ENCODE results near the gene STPG4. TPM values are rescaled to one million over a fixed set of nuclear protein-coding genes. Genes with fewer than 3 reads are reported as not detected.

Gene STPG4
- total and polyA plus RNA-seq, 2 of the 8 experiments (the other 6 are each of a cell fraction or from before 2014, with no cell fraction given): 0.28 TPM; not detected in 1

- Histone ChIP-seq H2BK120ac (replicated peaks; ENCODE audit: low read depth, low read length) (no peak overlapping the region), H3K14ac (ENCODE audit: insufficient read length) (no peak overlapping the region), H3K9me3 (ENCODE audit: insufficient read depth in 2 of 2, low read depth in 1 of 2, low read length in 1 of 2) (no peaks in the 10 kb centered on the region), H3K23ac (ENCODE audit: insufficient read length) (no peak overlapping the region), H2BK12ac (ENCODE audit: low read depth, low read length) (no peak overlapping the region), H3K36me3 (ENCODE audit: control insufficient read depth in 2 of 4, insufficient read depth in 4 of 4, low read length in 3 of 4) (no peaks in the 10 kb centered on the region), H4K5ac (ENCODE audit: insufficient read length, low read depth, low read length) (no peak overlapping the region), H2BK15ac (ENCODE audit: low read length) (no peak overlapping the region), H3K4me1 (replicated peaks in 1 of 4; ENCODE audit: control insufficient read depth in 3 of 4, insufficient read depth in 4 of 4, low read length in 3 of 4) (peaks cover 16 to 33% (median 25%) of the 10 kb centered on the region in 4 experiments), H3K23me2 (ENCODE audit: low read depth, low read length) (no peaks in the 10 kb centered on the region; the same call in 1 of the 2 replicates), H2AK5ac (ENCODE audit: low read depth, low read length) (no peak overlapping the region), H2BK20ac (ENCODE audit: low read length) (no peak overlapping the region), H2AFZ (ENCODE audit: low read length) (no peak overlapping the region), H3K4me2 (ENCODE audit: insufficient read depth in 1 of 2, low read depth in 2 of 2, low read length in 2 of 2) (no peak overlapping the region), H4K20me1 (replicated peaks in 1 of 2; ENCODE audit: control insufficient read depth in 1 of 2, insufficient read depth in 2 of 2, low read length in 2 of 2) (no peaks in the 10 kb centered on the region), H4K8ac (ENCODE audit: extremely low read depth, insufficient read depth, low read length) (no peak overlapping the region), H4K91ac (replicated peaks; ENCODE audit: insufficient read length, low read length) (no peak overlapping the region), H3K4ac (replicated peaks; ENCODE audit: insufficient read length, low read depth, low read length) (no peak overlapping the region), H2BK5ac (ENCODE audit: low read depth, low read length) (no peak overlapping the region), H3K27me3 (replicated peaks in 1 of 4; ENCODE audit: control insufficient read depth in 3 of 4, extremely low read depth in 1 of 4, insufficient read depth in 3 of 4, low read length in 3 of 4) (no peaks in the 10 kb centered on the region), H3K56ac (replicated peaks; ENCODE audit: insufficient read length, low read depth, low read length) (no peak overlapping the region), H3K4me3 (ENCODE audit: extremely low read depth in 1 of 4, insufficient read depth in 2 of 4, low read depth in 3 of 4, low read length in 4 of 4) (no peak overlapping the region), H3K79me1 (ENCODE audit: low read depth, low read length) (no peaks in the 10 kb centered on the region), H3K79me2 (ENCODE audit: control insufficient read depth in 1 of 2, insufficient read depth in 2 of 2, low read length in 2 of 2) (no peaks in the 10 kb centered on the region), H3K27ac (ENCODE audit: low read depth, low read length) (no peak overlapping the region), H3K9ac (replicated peaks in 1 of 4; ENCODE audit: extremely low read depth in 1 of 4, low read depth in 3 of 4, low read length in 3 of 4) (no peak overlapping the region), H3K18ac (ENCODE audit: extremely low read depth, low read length) (no peak overlapping the region)
- TF ChIP-seq POU5F1 (IDR thresholded peaks at IDR 0.05; ENCODE audit: low read depth, low read length) (no peak), HDAC2 (IDR thresholded peaks at IDR 0.05; ENCODE audit: borderline replicate concordance in 1 of 2, low read depth in 2 of 2, low read length in 2 of 2) (no peak), FOSL1 (IDR thresholded peaks at IDR 0.05; ENCODE audit: insufficient read depth, low read depth, low read length) (no peak), CBX8 (IDR thresholded peaks at IDR 0.05; ENCODE audit: borderline replicate concordance, low read depth, low read length) (no peak), POLR2AphosphoS5 (IDR thresholded peaks at IDR 0.05; ENCODE audit: low read depth, low read length) (no peak), SUZ12 (IDR thresholded peaks at IDR 0.05; ENCODE audit: low read length) (no peak), TEAD4 (IDR thresholded peaks at IDR 0.05; ENCODE audit: low read depth, low read length) (no peak), EP300 (IDR thresholded peaks at IDR 0.05; ENCODE audit: borderline replicate concordance in 1 of 2, low read depth in 2 of 2, low read length in 2 of 2) (no peak), SRF (IDR thresholded peaks at IDR 0.05; ENCODE audit: low read depth, low read length) (no peak), USF2 (IDR thresholded peaks at IDR 0.05; ENCODE audit: low read length) (no peak)
- WGBS, 2 experiments (ENCODE audit: extremely low coverage in 1 of 2, insufficient coverage in 1 of 2, insufficient read length in 1 of 2, insufficient replicate concordance in 2 of 2, low coverage in 1 of 2, low lambda C conversion rate in 2 of 2, missing lambda C conversion rate in 1 of 2): 85% methylated on average over 1 of the region's 1 CpG; no CpG with 5 or more reads in 1 of the 2 experiments
- no peak for DNase-seq (ENCODE audit: low read depth in 1 of 2, low spot score in 2 of 2)
- CTCF ChIA-PET (ENCODE audit: partially characterized antibody): no interaction called here
- no peak for FAIRE-seq
- POLR2A ChIA-PET (ENCODE audit: partially characterized antibody): no interaction called here
These were observed 34.5 kb upstream of the STPG4 start for GRCh38 chr2:47189635-47190034.

Measured in H1 (cell line).